Measurements from ENCODE around the gene CD19. TPM values are rescaled to one million over a fixed set of nuclear protein-coding genes. Genes with fewer than 3 reads are reported as not detected.
A peak's percentile ranks its signal among the peaks of the same experiment; 100 is the strongest.
"Not testable (repeated sequence)": the region's sequence is repeated elsewhere in the genome, so short reads cannot be mapped to it uniquely, and the experiment has no call there.

Gene CD19
- total RNA-seq, 2 experiments from 2014 or later, result 1.1 to 1.3 TPM

- peak; percentile 93 for DNase-seq
- no peak for TF ChIP-seq CTCF (IDR thresholded peaks at IDR 0.05)
- ATAC-seq, result peak; percentile 100
- Mint-ChIP-seq H3K36me3 (ENCODE audit: low read depth) (no peaks in the 10 kb centered on the region), H3K27ac (peak overlapping the region; percentile 51), H3K9me3 (no peaks in the 10 kb centered on the region), H3K27me3 (no peaks in the 10 kb centered on the region), H3K4me1 (ENCODE audit: low read depth) (peaks cover 16% of the 10 kb centered on the region), H3K4me3 (peak overlapping the region; percentile 72)
- ChIA-PET CTCF (interaction anchor here (0.7 to 3.2 kb wide), 4 partner anchors 9 to 14 kb away, joined by 3 to 27 read pairs (median 3); partner anchors contain the start of gene NFATC2IP), POLR2A (interaction anchor here (1.0 to 1.4 kb wide), 5 partner anchors 11 to 100 kb away, joined by 3 to 6 read pairs (median 3); partner anchors contain the start of genes RABEP2 and TUFM)
- intact Hi-C loops (cut with micrococcal nuclease), result loop anchor here (5.0 kb wide), 1 partner anchor 64 kb away; no protein-coding TSS in a partner anchor
These were observed 4.4 kb downstream of the CD19 start for GRCh38 chr16:28935924-28936783.

DNA sequence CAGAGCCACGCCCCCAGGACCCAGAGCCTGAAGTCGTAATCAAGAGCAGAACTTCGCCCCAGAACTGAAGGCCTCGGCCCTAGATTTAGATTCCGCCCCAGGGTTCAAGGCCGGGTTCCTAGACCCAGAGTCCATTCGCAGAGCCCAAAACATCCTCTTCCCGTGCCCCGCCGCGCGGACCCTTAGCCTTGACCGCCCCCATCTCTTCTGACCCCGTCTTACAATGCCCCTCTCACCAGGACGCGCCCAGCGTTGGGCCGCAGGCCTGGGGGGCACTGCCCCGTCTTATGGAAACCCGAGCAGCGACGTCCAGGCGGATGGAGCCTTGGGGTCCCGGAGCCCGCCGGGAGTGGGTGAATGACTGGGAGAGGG is 5.0 kb downstream of the CD19 start:
- CTCF ChIA-PET, result interaction anchor here (0.7 to 3.2 kb wide), 4 partner anchors 8 to 14 kb away, joined by 3 to 27 read pairs (median 3); partner anchors contain the start of gene NFATC2IP
- TF ChIP-seq CTCF (IDR thresholded peaks at IDR 0.05), result no peak
- peak overlapping the region; percentile 72 for H3K4me3 Mint-ChIP-seq
- H3K27ac Mint-ChIP-seq, result peak overlapping the region; percentile 51
- intact Hi-C loops (cut with micrococcal nuclease), result loop anchor here (5.0 kb wide), 1 partner anchor 64 kb away; no protein-coding TSS in a partner anchor
- H3K27me3 Mint-ChIP-seq, result no peaks in the 10 kb centered on the region
- peaks cover 13% of the 10 kb centered on the region for H3K4me1 Mint-ChIP-seq (ENCODE audit: low read depth)
- no peak for ATAC-seq
- no peaks in the 10 kb centered on the region for H3K9me3 Mint-ChIP-seq
- no peak for DNase-seq
- no peaks in the 10 kb centered on the region for H3K36me3 Mint-ChIP-seq (ENCODE audit: low read depth)
- POLR2A ChIA-PET, result interaction anchor here (1.0 to 1.4 kb wide), 5 partner anchors 12 to 101 kb away, joined by 3 to 6 read pairs (median 4); partner anchors contain the start of genes RABEP2 and TUFM

GRCh38 chr16:28937222-28937876 is 5.6 kb downstream of the CD19 start:
- no peak for TF ChIP-seq CTCF (IDR thresholded peaks at IDR 0.05)
- intact Hi-C loops (cut with micrococcal nuclease), result loop anchor here (5.0 kb wide), 1 partner anchor 65 kb away; no protein-coding TSS in a partner anchor
- Mint-ChIP-seq H3K9me3 (no peaks in the 10 kb centered on the region), H3K27me3 (no peaks in the 10 kb centered on the region), H3K4me3 (no peak overlapping the region), H3K27ac (no peak overlapping the region), H3K4me1 (ENCODE audit: low read depth) (peaks cover 13% of the 10 kb centered on the region), H3K36me3 (ENCODE audit: low read depth) (no peaks in the 10 kb centered on the region)
- CTCF ChIA-PET, result interaction anchor here (1.2 to 3.2 kb wide), 2 partner anchors 8 to 13 kb away, joined by 3 to 27 read pairs; partner anchors contain the start of gene NFATC2IP
- DNase-seq (peak; percentile 19), ATAC-seq (no peak)
- POLR2A ChIA-PET, result interaction anchor here (0.6 to 1.1 kb wide), 4 partner anchors 12 to 421 kb away, joined by 3 to 4 read pairs (median 4); partner anchors contain the start of gene RABEP2

GRCh38 chr16:28938721-28939120 is 7.0 kb downstream of the CD19 start:
- Mint-ChIP-seq H3K9me3 (no peaks in the 10 kb centered on the region), H3K27ac (no peak overlapping the region), H3K27me3 (no peaks in the 10 kb centered on the region), H3K36me3 (ENCODE audit: low read depth) (no peaks in the 10 kb centered on the region), H3K4me3 (no peak overlapping the region), H3K4me1 (ENCODE audit: low read depth) (peaks cover 13% of the 10 kb centered on the region)
- CTCF ChIA-PET, result no interaction called here
- POLR2A ChIA-PET, result interaction anchor here (2.7 kb wide), 1 partner anchor 14 kb away, joined by 8 read pairs; the partner anchor contains the start of gene RABEP2
- no peak for DNase-seq
- intact Hi-C loops (cut with micrococcal nuclease), result loop anchor here (5.0 kb wide), 1 partner anchor 66 kb away; no protein-coding TSS in a partner anchor
- ATAC-seq, result no peak
- TF ChIP-seq CTCF (IDR thresholded peaks at IDR 0.05), result no peak

GRCh38 chr16:28939825-28940224 is 8.1 kb downstream of the CD19 start:
- H3K9me3 Mint-ChIP-seq; H3K4me3 Mint-ChIP-seq; CTCF ChIA-PET; H3K27me3 Mint-ChIP-seq; DNase-seq; ATAC-seq; H3K36me3 Mint-ChIP-seq (ENCODE audit: low read depth); H3K27ac Mint-ChIP-seq: not testable (repeated sequence)
- intact Hi-C loops (cut with micrococcal nuclease), result loop anchor here (5.0 kb wide), 1 partner anchor 68 kb away; no protein-coding TSS in a partner anchor
- POLR2A ChIA-PET, result interaction anchor here (2.7 kb wide), 1 partner anchor 15 kb away, joined by 8 read pairs; the partner anchor contains the start of gene RABEP2
- H3K4me1 Mint-ChIP-seq (ENCODE audit: low read depth), result peaks cover 13% of the 10 kb centered on the region
